ENCODE data around the gene AGK.
"Not testable (repeated sequence)": the region's sequence is repeated elsewhere in the genome, so short reads cannot be mapped to it uniquely, and the experiment has no call there.

The AGK gene

GRCh38 chr7:141647701-141648100 lies 96.5 kb downstream of the AGK start:
- DNase-seq (ENCODE audit: low read depth in 2 of 2), result not testable (repeated sequence)

GRCh38 chr7:141648276-141649114 lies 97.3 kb downstream of the AGK start:
- no peak for DNase-seq (ENCODE audit: low read depth in 2 of 2)

GRCh38 chr7:141649137-141649864 lies 98.1 kb downstream of the AGK start:
- no peak for DNase-seq (ENCODE audit: low read depth in 2 of 2)

- DNase-seq (ENCODE audit: low read depth in 2 of 2), result no peak
These were observed 98.8 kb downstream of the AGK start for GRCh38 chr7:141649865-141650634.

GRCh38 chr7:141651417-141651816 lies 100.2 kb downstream of the AGK start:
- DNase-seq (ENCODE audit: low read depth in 2 of 2), result no peak

GRCh38 chr7:141652691-141653090 lies 101.5 kb downstream of the AGK start:
- no peak for DNase-seq (ENCODE audit: low read depth in 2 of 2)

GRCh38 chr7:141654551-141654950 lies 103.3 kb downstream of the AGK start:
- peak in 1 of 2 donors; percentile 34 for DNase-seq (ENCODE audit: low read depth in 2 of 2)

GRCh38 chr7:141659501-141659900 lies 108.3 kb downstream of the AGK start:
- DNase-seq (ENCODE audit: low read depth in 2 of 2), result no peak

- DNase-seq (ENCODE audit: low read depth in 2 of 2), result no peak
These were observed 109.0 kb downstream of the AGK start for GRCh38 chr7:141660259-141660658.

- DNase-seq (ENCODE audit: low read depth in 2 of 2), result no peak
These were observed 112.1 kb downstream of the AGK start for GRCh38 chr7:141663081-141663849.

- DNase-seq (ENCODE audit: low read depth in 2 of 2), result no peak
These were observed 113.2 kb downstream of the AGK start for GRCh38 chr7:141664450-141664849.

GRCh38 chr7:141665208-141666035 lies 114.2 kb downstream of the AGK start:
- no peak for DNase-seq (ENCODE audit: low read depth in 2 of 2)

- DNase-seq (ENCODE audit: low read depth in 2 of 2), result no peak
These were observed 114.9 kb downstream of the AGK start for GRCh38 chr7:141666071-141666470.

- no peak for DNase-seq (ENCODE audit: low read depth in 2 of 2)
These were observed 117.6 kb downstream of the AGK start for GRCh38 chr7:141668853-141669252.

GRCh38 chr7:141671705-141672496 lies 120.7 kb downstream of the AGK start:
- DNase-seq (ENCODE audit: low read depth in 2 of 2), result no peak

GRCh38 chr7:141673346-141673745 lies 122.1 kb downstream of the AGK start:
- DNase-seq (ENCODE audit: low read depth in 2 of 2), result no peak

GRCh38 chr7:141674171-141674671 lies 123.0 kb downstream of the AGK start:
- DNase-seq (ENCODE audit: low read depth in 2 of 2), result no peak

GRCh38 chr7:141674702-141675101 lies 123.5 kb downstream of the AGK start:
- no peak for DNase-seq (ENCODE audit: low read depth in 2 of 2)

- no peak for DNase-seq (ENCODE audit: low read depth in 2 of 2)
These were observed 124.4 kb downstream of the AGK start for GRCh38 chr7:141675436-141676215.

Data from stimulated activated CD4-positive, alpha-beta T cell treated with anti-CD3 and anti-CD28 coated beads, Interleukin-1b, Interleukin-23, amount 100 ng/mL, for 4 hours (primary cell).